ENCODE data around the gene NXPE3. TPM values are rescaled to one million over a fixed set of nuclear protein-coding genes. Genes with fewer than 3 reads are reported as not detected.

Gene NXPE3
- total RNA-seq, 2 experiments from 2014 or later, result 28.5 to 29.5 TPM

DNA sequence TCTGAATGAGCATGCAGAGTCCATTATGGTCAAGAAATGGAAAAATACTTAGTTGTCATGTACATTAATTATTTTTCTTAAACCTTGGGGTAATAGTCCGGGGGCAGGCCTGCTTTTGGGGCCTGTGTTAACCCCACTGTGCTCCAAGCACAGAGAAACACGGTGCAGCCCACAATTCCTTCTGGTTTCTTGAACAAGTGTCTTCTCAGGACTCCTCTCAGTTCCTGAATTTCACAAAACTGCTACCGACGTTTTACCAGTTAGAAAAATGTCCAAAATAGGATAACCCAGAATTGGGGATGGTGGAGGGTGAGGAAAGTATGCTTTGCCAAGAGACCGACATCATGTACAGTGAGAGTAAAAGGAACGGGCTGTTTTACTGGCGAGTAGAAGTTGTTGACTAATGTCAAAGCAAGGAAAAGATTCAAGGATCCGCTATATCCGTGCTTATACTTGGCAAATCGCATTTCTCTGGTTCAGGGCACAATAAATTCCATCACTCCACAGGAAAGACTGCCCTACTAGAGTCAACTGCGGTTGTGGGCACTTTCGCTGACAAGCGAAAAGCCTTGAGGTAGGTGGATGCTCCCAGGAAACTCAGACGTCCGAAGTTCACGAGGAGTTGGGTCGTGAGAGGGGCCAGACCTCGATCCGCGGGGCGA is 495 bp upstream of the NXPE3 start:
- Mint-ChIP-seq H3K36me3 (ENCODE audit: low read depth) (peaks cover 8% of the 10 kb centered on the region), H3K9me3 (no peaks in the 10 kb centered on the region), H3K4me3 (peak overlapping the region; percentile 85), H3K27ac (peak overlapping the region; percentile 98), H3K27me3 (no peaks in the 10 kb centered on the region), H3K4me1 (peaks cover 41% of the 10 kb centered on the region)
- ChIA-PET POLR2A (interaction anchor here (1.1 kb wide), 2 partner anchors 54 to 71 kb away, joined by 3 to 5 read pairs; partner anchors contain the start of gene CEP97), CTCF (interaction anchor here (0.9 kb wide), 1 partner anchor 94 kb away, joined by 4 read pairs; no protein-coding TSS in a partner anchor)
- DNase-seq, result no peak

DNA sequence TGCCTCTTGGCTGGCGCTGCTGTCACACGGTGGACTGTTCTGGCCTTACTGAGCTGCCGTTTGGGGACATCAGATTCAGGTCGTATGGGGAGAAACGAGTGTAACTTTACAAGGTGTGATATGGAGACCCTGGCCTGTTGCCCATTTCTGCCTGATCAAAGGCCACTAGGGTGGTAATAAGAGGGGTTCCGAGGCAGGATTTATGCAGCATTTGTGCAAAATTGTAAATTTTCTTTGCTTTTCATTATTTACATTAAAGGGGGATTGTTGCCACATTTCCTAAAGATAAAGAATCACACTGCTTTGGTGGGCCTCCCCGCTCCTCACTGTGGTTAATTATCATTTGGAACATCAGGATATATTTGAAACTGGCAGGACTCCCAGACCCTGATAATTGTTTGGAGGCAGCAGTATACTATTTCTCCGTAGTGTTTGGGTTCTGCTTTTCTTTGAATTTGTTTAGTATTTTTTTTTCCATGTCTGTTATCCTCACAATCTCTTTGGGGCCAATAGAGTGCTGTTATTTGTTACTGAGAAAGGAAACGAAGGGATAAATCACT is 891 bp downstream of the NXPE3 start:
- Mint-ChIP-seq H3K36me3 (ENCODE audit: low read depth) (peaks cover 21% of the 10 kb centered on the region), H3K27me3 (no peaks in the 10 kb centered on the region), H3K27ac (peak overlapping the region; percentile 98), H3K4me1 (peaks cover 55% of the 10 kb centered on the region), H3K9me3 (no peaks in the 10 kb centered on the region), H3K4me3 (peak overlapping the region; percentile 85)
- no peak for DNase-seq
- ChIA-PET POLR2A (no interaction called here), CTCF (interaction anchor here (0.6 to 1.2 kb wide), 3 partner anchors 14 to 400 kb away, joined by 3 read pairs; no protein-coding TSS in a partner anchor)

- CTCF ChIA-PET, result interaction anchor here (1.2 kb wide), 1 partner anchor 13 kb away, joined by 3 read pairs; no protein-coding TSS in a partner anchor
- DNase-seq, result no peak
- POLR2A ChIA-PET, result no interaction called here
- Mint-ChIP-seq H3K4me3 (peak overlapping the region; percentile 24), H3K4me1 (peaks cover 62% of the 10 kb centered on the region), H3K27ac (no peak overlapping the region), H3K27me3 (no peaks in the 10 kb centered on the region), H3K9me3 (no peaks in the 10 kb centered on the region), H3K36me3 (ENCODE audit: low read depth) (peaks cover 29% of the 10 kb centered on the region)
Measured at GRCh38 chr3:101780661-101781060, 1.6 kb downstream of the NXPE3 start.

DNA sequence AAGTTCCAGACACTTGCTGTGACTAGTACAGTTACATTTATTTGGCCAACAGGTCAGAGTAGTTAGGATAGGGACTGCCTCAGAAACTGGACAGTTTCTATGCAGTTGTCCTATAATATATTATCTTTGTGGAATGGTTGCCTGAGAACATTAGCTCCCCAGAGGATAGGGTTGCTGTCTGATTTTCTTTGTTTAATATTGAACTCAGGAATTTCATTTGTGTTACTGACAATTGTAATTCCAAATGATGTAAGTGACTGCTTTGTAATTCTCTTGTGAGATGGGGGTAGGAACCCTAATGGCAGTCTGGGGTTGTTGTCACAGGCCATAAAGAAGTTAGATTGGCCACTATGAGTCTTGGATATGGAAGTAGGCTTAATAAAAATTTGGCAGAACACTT is 2.2 kb downstream of the NXPE3 start:
- Mint-ChIP-seq H3K36me3 (ENCODE audit: low read depth) (peaks cover 34% of the 10 kb centered on the region), H3K27ac (no peak overlapping the region), H3K4me3 (peak overlapping the region; percentile 24), H3K27me3 (no peaks in the 10 kb centered on the region), H3K4me1 (peaks cover 67% of the 10 kb centered on the region), H3K9me3 (no peaks in the 10 kb centered on the region)
- CTCF ChIA-PET, result no interaction called here
- POLR2A ChIA-PET, result no interaction called here
- DNase-seq, result no peak

- Mint-ChIP-seq H3K27ac (peak overlapping the region; percentile 91), H3K9me3 (no peaks in the 10 kb centered on the region), H3K27me3 (no peaks in the 10 kb centered on the region), H3K4me1 (peaks cover 66% of the 10 kb centered on the region), H3K36me3 (ENCODE audit: low read depth) (peaks cover 69% of the 10 kb centered on the region), H3K4me3 (peak overlapping the region; percentile 68)
- DNase-seq, result peak; percentile 22
- CTCF ChIA-PET, result interaction anchor here (0.5 to 3.2 kb wide), 5 partner anchors 13 to 923 kb away, joined by 3 to 12 read pairs (median 3); no protein-coding TSS in a partner anchor
- POLR2A ChIA-PET, result no interaction called here
Measured at GRCh38 chr3:101784855-101785613, 6.0 kb downstream of the NXPE3 start.

DNA sequence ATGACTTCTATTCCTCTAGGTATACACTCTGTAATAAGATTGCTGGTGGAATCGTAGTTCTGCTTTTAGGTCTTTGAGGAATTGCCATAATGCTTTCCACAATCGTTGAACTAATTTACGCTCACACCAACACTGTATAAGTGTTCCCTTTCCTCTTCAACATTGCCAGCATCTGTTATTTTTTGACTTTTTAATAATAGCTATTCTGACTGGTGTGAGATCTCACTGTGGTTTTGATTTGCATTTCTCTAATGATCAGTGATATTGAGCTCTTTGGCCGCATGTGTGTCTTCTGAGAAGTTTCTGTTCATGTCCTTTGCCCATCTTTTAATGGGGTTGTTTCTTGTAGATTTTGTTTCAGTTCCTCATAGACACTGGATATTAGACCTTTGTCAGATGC is 12.8 kb downstream of the NXPE3 start:
- no peaks in the 10 kb centered on the region for H3K27me3 Mint-ChIP-seq
- ChIA-PET CTCF (no interaction called here), POLR2A (no interaction called here)
- H3K4me1 Mint-ChIP-seq, result peaks cover 41% of the 10 kb centered on the region
- H3K4me3 Mint-ChIP-seq, result no peak overlapping the region
- peaks cover 14% of the 10 kb centered on the region for H3K9me3 Mint-ChIP-seq
- peaks cover 90% of the 10 kb centered on the region for H3K36me3 Mint-ChIP-seq (ENCODE audit: low read depth)
- DNase-seq, result no peak
- H3K27ac Mint-ChIP-seq, result no peak overlapping the region

DNA sequence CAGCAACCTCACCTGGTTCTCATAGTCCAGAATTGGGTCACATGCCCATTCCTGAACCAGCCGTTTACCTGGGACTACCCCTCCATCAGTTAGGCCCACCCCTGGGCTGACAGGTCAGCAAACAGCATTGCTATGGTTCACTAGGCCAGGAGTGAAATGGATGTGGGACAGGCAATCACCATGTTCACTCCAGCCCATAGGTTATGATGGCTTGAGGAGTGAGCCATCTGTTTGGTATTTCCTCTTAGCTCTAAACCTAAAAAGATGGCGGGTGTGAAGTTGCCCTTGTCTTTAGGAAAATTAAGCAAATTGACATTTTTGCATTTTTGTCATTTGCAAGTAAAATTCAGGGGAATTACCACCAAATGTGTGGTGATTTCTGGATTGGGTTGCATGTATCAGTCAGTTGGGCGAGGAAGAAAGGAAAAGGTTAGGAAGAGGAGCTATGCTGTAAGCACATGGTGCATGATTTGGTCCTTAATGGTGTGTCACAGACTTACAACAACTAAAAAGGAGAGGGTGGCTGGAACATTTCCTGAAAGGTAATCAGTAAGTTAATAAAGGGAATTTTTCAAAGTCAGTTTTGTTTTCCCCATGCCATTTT is 17.2 kb downstream of the NXPE3 start:
- H3K36me3 Mint-ChIP-seq (ENCODE audit: low read depth), result peaks cover 73% of the 10 kb centered on the region
- peaks cover 29% of the 10 kb centered on the region for H3K4me1 Mint-ChIP-seq
- ChIA-PET CTCF (interaction anchor here (0.6 kb wide), 2 partner anchors 28 to 438 kb away, joined by 3 to 4 read pairs; no protein-coding TSS in a partner anchor), POLR2A (interaction anchor here (1.2 kb wide), 1 partner anchor 110 kb away, joined by 3 read pairs; the partner anchor contains the start of gene RPL24)
- H3K27ac Mint-ChIP-seq, result no peak overlapping the region
- peaks cover 14% of the 10 kb centered on the region for H3K9me3 Mint-ChIP-seq
- no peaks in the 10 kb centered on the region for H3K27me3 Mint-ChIP-seq
- no peak for DNase-seq
- no peak overlapping the region for H3K4me3 Mint-ChIP-seq

GRCh38 chr3:101801174-101801573 is 22.2 kb downstream of the NXPE3 start:
- Mint-ChIP-seq H3K36me3 (ENCODE audit: low read depth) (peaks cover 51% of the 10 kb centered on the region), H3K27me3 (no peaks in the 10 kb centered on the region)
- POLR2A ChIA-PET, result no interaction called here

GRCh38 chr3:101802179-101802578 is 23.2 kb downstream of the NXPE3 start:
- ChIA-PET CTCF (interaction anchor here (0.6 to 2.5 kb wide), 12 partner anchors 8 to 428 kb away, joined by 4 to 12 read pairs (median 6); no protein-coding TSS in a partner anchor), POLR2A (no interaction called here)
- H3K4me1 Mint-ChIP-seq, result peaks cover 11% of the 10 kb centered on the region
- H3K4me3 Mint-ChIP-seq, result no peak overlapping the region
- H3K27me3 Mint-ChIP-seq, result no peaks in the 10 kb centered on the region
- H3K27ac Mint-ChIP-seq, result no peak overlapping the region
- no peak for DNase-seq
- H3K9me3 Mint-ChIP-seq, result no peaks in the 10 kb centered on the region
- peaks cover 41% of the 10 kb centered on the region for H3K36me3 Mint-ChIP-seq (ENCODE audit: low read depth)

More at GRCh38 chr3:101801174-101801573, 22.2 kb downstream of the NXPE3 start:
- no peak overlapping the region for H3K4me3 Mint-ChIP-seq
- no peak for DNase-seq
- CTCF ChIA-PET, result interaction anchor here (0.6 to 1.3 kb wide), 2 partner anchors 36 to 428 kb away, joined by 4 to 5 read pairs; no protein-coding TSS in a partner anchor
- H3K27ac Mint-ChIP-seq, result no peak overlapping the region
- H3K9me3 Mint-ChIP-seq, result no peaks in the 10 kb centered on the region
- peaks cover 21% of the 10 kb centered on the region for H3K4me1 Mint-ChIP-seq

GRCh38 chr3:101803173-101803782 is 24.3 kb downstream of the NXPE3 start:
- Mint-ChIP-seq H3K9me3 (no peaks in the 10 kb centered on the region), H3K4me3 (no peak overlapping the region), H3K27ac (peak overlapping the region; percentile 66), H3K36me3 (ENCODE audit: low read depth) (peaks cover 36% of the 10 kb centered on the region), H3K4me1 (peaks cover 18% of the 10 kb centered on the region), H3K27me3 (no peaks in the 10 kb centered on the region)
- DNase-seq, result peak; percentile 83
- ChIA-PET POLR2A (no interaction called here), CTCF (interaction anchor here (0.6 to 2.5 kb wide), 15 partner anchors 9 to 514 kb away, joined by 3 to 12 read pairs (median 6); no protein-coding TSS in a partner anchor)

DNA sequence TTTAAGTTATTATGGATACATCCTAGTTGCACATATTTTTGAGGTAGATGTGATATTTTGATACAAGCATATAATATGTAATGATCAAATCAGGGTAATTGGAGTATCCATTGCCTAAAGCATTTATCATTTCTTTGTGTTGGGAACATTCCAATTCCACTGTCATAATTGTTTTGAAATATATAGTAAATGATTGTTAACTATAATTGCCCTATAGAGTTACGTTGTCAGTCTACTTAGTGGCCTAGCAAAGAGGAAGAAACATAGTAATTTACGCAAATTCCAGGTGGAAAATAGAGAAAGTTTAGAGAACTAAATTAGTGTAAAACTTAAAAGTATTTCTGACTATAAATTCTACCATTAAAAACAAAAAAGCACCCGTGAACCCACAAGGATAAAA is 24.9 kb downstream of the NXPE3 start:
- POLR2A ChIA-PET, result no interaction called here
- Mint-ChIP-seq H3K4me3 (no peak overlapping the region), H3K36me3 (ENCODE audit: low read depth) (peaks cover 36% of the 10 kb centered on the region), H3K4me1 (peaks cover 23% of the 10 kb centered on the region), H3K27ac (peak overlapping the region; percentile 66), H3K27me3 (no peaks in the 10 kb centered on the region), H3K9me3 (no peaks in the 10 kb centered on the region)
- DNase-seq, result no peak
- CTCF ChIA-PET, result interaction anchor here (1.4 to 2.5 kb wide), 5 partner anchors 17 to 426 kb away, joined by 4 to 12 read pairs (median 11); no protein-coding TSS in a partner anchor

- no peaks in the 10 kb centered on the region for H3K9me3 Mint-ChIP-seq
- H3K27me3 Mint-ChIP-seq, result no peaks in the 10 kb centered on the region
- H3K4me1 Mint-ChIP-seq, result peaks cover 46% of the 10 kb centered on the region
- no peak overlapping the region for H3K4me3 Mint-ChIP-seq
- POLR2A ChIA-PET, result no interaction called here
- CTCF ChIA-PET, result interaction anchor here (0.9 to 2.3 kb wide), 2 partner anchors 419 to 423 kb away, joined by 3 to 11 read pairs; no protein-coding TSS in a partner anchor
- DNase-seq, result no peak
- peaks cover 34% of the 10 kb centered on the region for H3K36me3 Mint-ChIP-seq (ENCODE audit: low read depth)
- no peak overlapping the region for H3K27ac Mint-ChIP-seq
Measured at GRCh38 chr3:101806491-101806890, 27.5 kb downstream of the NXPE3 start.
